OCI-LY7 (cell line): ENCODE results near the gene VWA5B1.

Source experiments
- CTCF ChIP-seq: fragments of 200-600 bp; sonication (generic); conservative IDR thresholded peaks from 2 replicates; pipeline ENCODE4 v1.5.1; 2014; ENCODE audit warnings: mild to moderate bottlenecking, antibody characterized with exemption, low read length, moderate library complexity, mixed read lengths
- EZH2phosphoT487 ChIP-seq: fragments of 200-600 bp; sonication (generic); IDR thresholded peaks from 2 replicates; pipeline ENCODE4 v1.6.1; 2018; ENCODE audit warnings: low read depth, borderline replicate concordance, mild to moderate bottlenecking, mixed run types, antibody characterized with exemption, low read length, moderate library complexity, mixed read lengths

- TF ChIP-seq CTCF = no peak
- no peak for TF ChIP-seq EZH2phosphoT487
These were observed 5.2 kb upstream of the VWA5B1 start for GRCh38 chr1:20285510-20285909.
